ENCODE results near the gene HSD17B1. TPM values are rescaled to one million over a fixed set of nuclear protein-coding genes. Genes with fewer than 3 reads are reported as not detected.
"Not testable (repeated sequence)": the region's sequence is repeated elsewhere in the genome, so short reads cannot be mapped to it uniquely, and the experiment has no call there.

HSD17B1 gene
- total RNA-seq, 1 experiment from 2014 or later: 1.3 TPM

- H3K27ac ChIP-seq: peak overlapping the region; percentile 48
- H2AFZ ChIP-seq: no peak overlapping the region
- DNase-seq: peak in 1 of 2 experiments; percentile 73
Observed at GRCh38 chr17:42541041-42541833, 11.5 kb upstream of the HSD17B1 start.

DNA sequence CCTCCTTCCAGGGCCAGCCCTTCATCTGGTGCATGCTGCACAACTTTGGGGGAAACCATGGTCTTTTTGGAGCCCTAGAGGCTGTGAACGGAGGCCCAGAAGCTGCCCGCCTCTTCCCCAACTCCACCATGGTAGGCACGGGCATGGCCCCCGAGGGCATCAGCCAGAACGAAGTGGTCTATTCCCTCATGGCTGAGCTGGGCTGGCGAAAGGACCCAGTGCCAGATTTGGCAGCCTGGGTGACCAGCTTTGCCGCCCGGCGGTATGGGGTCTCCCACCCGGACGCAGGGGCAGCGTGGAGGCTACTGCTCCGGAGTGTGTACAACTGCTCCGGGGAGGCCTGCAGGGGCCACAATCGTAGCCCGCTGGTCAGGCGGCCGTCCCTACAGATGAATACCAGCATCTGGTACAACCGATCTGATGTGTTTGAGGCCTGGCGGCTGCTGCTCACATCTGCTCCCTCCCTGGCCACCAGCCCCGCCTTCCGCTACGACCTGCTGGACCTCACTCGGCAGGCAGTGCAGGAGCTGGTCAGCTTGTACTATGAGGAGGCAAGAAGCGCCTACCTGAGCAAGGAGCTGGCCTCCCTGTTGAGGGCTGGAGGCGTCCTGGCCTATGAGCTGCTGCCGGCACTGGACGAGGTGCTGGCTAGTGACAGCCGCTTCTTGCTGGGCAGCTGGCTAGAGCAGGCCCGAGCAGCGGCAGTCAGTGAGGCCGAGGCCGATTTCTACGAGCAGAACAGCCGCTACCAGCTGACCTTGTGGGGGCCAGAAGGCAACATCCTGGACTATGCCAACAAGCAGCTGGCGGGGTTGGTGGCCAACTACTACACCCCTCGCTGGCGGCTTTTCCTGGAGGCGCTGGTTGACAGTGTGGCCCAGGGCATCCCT, 9.3 kb upstream of the HSD17B1 start:
- no peak for DNase-seq
- no peaks in the 10 kb centered on the region for H3K79me2 ChIP-seq (ENCODE audit: low read depth)
- ChIA-PET POLR2A (ENCODE audit: unreplicated experiment) (no interaction called here), CTCF (no interaction called here)
- TF ChIP-seq CTCF (conservative IDR thresholded peaks at IDR 0.05) (no peak), EZH2 (IDR thresholded peaks at IDR 0.05; ENCODE audit: low read depth) (no peak)
- peaks cover 15% of the 10 kb centered on the region for H3K4me1 ChIP-seq (replicated peaks; ENCODE audit: insufficient read depth)
- H3K27ac ChIP-seq: no peak overlapping the region
- H4K20me1 ChIP-seq (ENCODE audit: insufficient read depth): no peaks in the 10 kb centered on the region
- H3K4me2 ChIP-seq: no peak overlapping the region
- no peak overlapping the region for H2AFZ ChIP-seq
- no peak overlapping the region for H3K4me3 ChIP-seq
- no peaks in the 10 kb centered on the region for H3K9me3 ChIP-seq (ENCODE audit: insufficient read depth, low read depth)
- BruUV-seq (replicated peaks): no TSS peak
- H3K36me3 ChIP-seq (ENCODE audit: low read depth): peaks cover 6% of the 10 kb centered on the region; the same call in 1 of the 2 replicates
- intact Hi-C loops (cut with micrococcal nuclease; ENCODE audit: unreplicated experiment): no loop called here
- no peaks in the 10 kb centered on the region for H3K27me3 ChIP-seq (ENCODE audit: insufficient read depth, low read depth)
- H3K9me2 ChIP-seq (ENCODE audit: insufficient read depth): no peaks in the 10 kb centered on the region
- peaks cover 18% of the 10 kb centered on the region for H3F3A ChIP-seq (ENCODE audit: insufficient read depth, low read depth)

More at GRCh38 chr17:42541041-42541833, 11.5 kb upstream of the HSD17B1 start:
- BruUV-seq (replicated peaks): no TSS peak
- Histone ChIP-seq H3K9me2 (ENCODE audit: insufficient read depth) (no peaks in the 10 kb centered on the region), H4K20me1 (ENCODE audit: insufficient read depth) (no peaks in the 10 kb centered on the region), H3K4me1 (replicated peaks; ENCODE audit: insufficient read depth) (peaks cover 22% of the 10 kb centered on the region), H3K9me3 (ENCODE audit: insufficient read depth, low read depth) (no peaks in the 10 kb centered on the region), H3K36me3 (ENCODE audit: low read depth) (peaks cover 6% of the 10 kb centered on the region; the same call in 1 of the 2 replicates), H3F3A (ENCODE audit: insufficient read depth, low read depth) (peaks cover 21% of the 10 kb centered on the region), H3K4me3 (no peak overlapping the region), H3K79me2 (ENCODE audit: low read depth) (peaks cover 10% of the 10 kb centered on the region), H3K27me3 (ENCODE audit: insufficient read depth, low read depth) (no peaks in the 10 kb centered on the region), H3K4me2 (peak overlapping the region; percentile 31; the same call in 1 of the 2 replicates)
- intact Hi-C loops (cut with micrococcal nuclease; ENCODE audit: unreplicated experiment): no loop called here
- POLR2A ChIA-PET (ENCODE audit: unreplicated experiment): interaction anchor here (0.6 kb wide), 2 partner anchors 67 to 187 kb away, joined by 4 to 6 read pairs; no protein-coding TSS in a partner anchor
- TF ChIP-seq CTCF (conservative IDR thresholded peaks at IDR 0.05): no peak
- no peak for TF ChIP-seq EZH2 (IDR thresholded peaks at IDR 0.05; ENCODE audit: low read depth)
- CTCF ChIA-PET: no interaction called here

- Histone ChIP-seq H3K4me1 (replicated peaks; ENCODE audit: insufficient read depth) (peaks cover 15% of the 10 kb centered on the region), H4K20me1 (ENCODE audit: insufficient read depth) (no peaks in the 10 kb centered on the region), H3K4me2 (no peak overlapping the region), H3K9me2 (ENCODE audit: insufficient read depth) (no peaks in the 10 kb centered on the region), H3K27ac (no peak overlapping the region), H3K79me2 (ENCODE audit: low read depth) (no peaks in the 10 kb centered on the region), H3K4me3 (no peak overlapping the region), H3K36me3 (ENCODE audit: low read depth) (no peaks in the 10 kb centered on the region), H3F3A (ENCODE audit: insufficient read depth, low read depth) (peaks cover 21% of the 10 kb centered on the region), H3K27me3 (ENCODE audit: insufficient read depth, low read depth) (no peaks in the 10 kb centered on the region), H2AFZ (no peak overlapping the region), H3K9me3 (ENCODE audit: insufficient read depth, low read depth) (no peaks in the 10 kb centered on the region)
- TF ChIP-seq CTCF (conservative IDR thresholded peaks at IDR 0.05): no peak
- no peak for TF ChIP-seq EZH2 (IDR thresholded peaks at IDR 0.05; ENCODE audit: low read depth)
- intact Hi-C loops (cut with micrococcal nuclease; ENCODE audit: unreplicated experiment): no loop called here
- DNase-seq: no peak
- ChIA-PET CTCF (no interaction called here), POLR2A (ENCODE audit: unreplicated experiment) (no interaction called here)
- no TSS peak for BruUV-seq (replicated peaks)
Observed at GRCh38 chr17:42544874-42545283, 7.8 kb upstream of the HSD17B1 start.

DNA sequence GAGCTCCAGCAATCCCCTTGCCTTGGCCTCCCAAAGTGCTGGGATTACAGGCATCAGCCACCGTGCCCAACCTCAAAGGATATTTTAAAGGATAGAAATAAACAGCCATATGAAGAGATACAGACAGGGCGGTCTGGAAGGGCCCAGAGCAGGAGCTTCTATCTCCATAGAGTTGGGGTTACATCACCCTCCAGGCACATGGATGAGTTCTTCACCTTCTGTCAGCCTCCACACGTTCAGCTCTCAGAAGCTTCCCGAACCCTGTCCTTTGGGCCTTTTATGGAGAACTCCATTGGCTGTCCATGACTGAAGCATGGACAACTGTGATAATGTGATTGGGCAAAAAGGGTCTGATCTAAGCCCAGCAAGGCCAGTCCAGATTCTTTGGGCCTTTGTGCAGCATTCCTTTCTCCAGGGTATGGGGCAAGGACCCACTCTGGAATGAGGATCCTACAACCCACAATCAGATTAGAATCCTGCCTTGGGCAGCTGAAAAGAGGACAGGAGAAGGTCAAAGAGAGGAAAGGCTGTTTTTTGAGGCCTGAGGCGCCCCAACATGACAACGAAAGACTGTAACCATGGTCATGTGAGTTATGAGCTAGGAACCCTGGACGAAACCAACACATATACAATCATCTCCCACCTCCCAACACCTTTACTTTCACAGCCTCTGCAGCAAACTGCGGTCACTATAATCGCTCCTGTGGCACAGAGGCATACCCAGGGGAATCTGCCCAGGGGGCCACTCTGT, 6.8 kb upstream of the HSD17B1 start:
- peaks cover 16% of the 10 kb centered on the region for H3F3A ChIP-seq (ENCODE audit: insufficient read depth, low read depth)
- BruUV-seq (replicated peaks); H3K79me2 ChIP-seq (ENCODE audit: low read depth); H3K27ac ChIP-seq; H3K9me3 ChIP-seq (ENCODE audit: insufficient read depth, low read depth); intact Hi-C loops (cut with micrococcal nuclease; ENCODE audit: unreplicated experiment); H3K4me2 ChIP-seq; H3K27me3 ChIP-seq (ENCODE audit: insufficient read depth, low read depth); POLR2A ChIA-PET (ENCODE audit: unreplicated experiment); H2AFZ ChIP-seq; H3K4me3 ChIP-seq; H4K20me1 ChIP-seq (ENCODE audit: insufficient read depth); CTCF ChIA-PET; H3K36me3 ChIP-seq (ENCODE audit: low read depth); H3K9me2 ChIP-seq (ENCODE audit: insufficient read depth): not testable (repeated sequence)
- peaks cover 13% of the 10 kb centered on the region for H3K4me1 ChIP-seq (replicated peaks; ENCODE audit: insufficient read depth)
- peak in 1 of 2 experiments; percentile 43 for DNase-seq
